Activated CD4-positive, alpha-beta T cell treated with anti-CD3 and anti-CD28 coated beads for 48 hours (primary cell): ENCODE data around the gene HMCN1.
"Not testable (repeated sequence)": the region's sequence is repeated elsewhere in the genome, so short reads cannot be mapped to it uniquely, and the experiment has no call there.

ENCODE experiments used
- DNase-seq: peaks from one replicate; pipeline ENCODE4 v3.0.0-alpha.2; 2020

HMCN1 gene

GRCh38 chr1:186164773-186165172 is 430.6 kb downstream of the HMCN1 start:
- no peak for DNase-seq

GRCh38 chr1:186165303-186165702 is 431.1 kb downstream of the HMCN1 start:
- DNase-seq = no peak

- DNase-seq = no peak
These were observed 433.0 kb downstream of the HMCN1 start for GRCh38 chr1:186167096-186167668.

GRCh38 chr1:186175588-186175987 is 441.4 kb downstream of the HMCN1 start:
- DNase-seq = no peak

- DNase-seq = no peak
These were observed 444.3 kb downstream of the HMCN1 start for GRCh38 chr1:186178426-186179043.

GRCh38 chr1:186179231-186179630 is 445.0 kb downstream of the HMCN1 start:
- no peak for DNase-seq

GRCh38 chr1:186183219-186183618 is 449.0 kb downstream of the HMCN1 start:
- DNase-seq = peak; percentile 64

GRCh38 chr1:186183970-186184628 is 449.9 kb downstream of the HMCN1 start:
- DNase-seq = no peak

GRCh38 chr1:186186251-186186650 is 452.1 kb downstream of the HMCN1 start:
- DNase-seq = not testable (repeated sequence)

GRCh38 chr1:186187601-186188000 is 453.4 kb downstream of the HMCN1 start:
- peak; percentile 14 for DNase-seq

GRCh38 chr1:186188004-186188539 is 453.9 kb downstream of the HMCN1 start:
- DNase-seq = peak; percentile 19

GRCh38 chr1:186188736-186189135 is 454.5 kb downstream of the HMCN1 start:
- DNase-seq = no peak

- DNase-seq = no peak
These were observed 455.0 kb downstream of the HMCN1 start for GRCh38 chr1:186189156-186189555.

- DNase-seq = no peak
These were observed 457.3 kb downstream of the HMCN1 start for GRCh38 chr1:186191511-186191910.

GRCh38 chr1:186193224-186193623 is 459.0 kb downstream of the HMCN1 start:
- no peak for DNase-seq

- DNase-seq = no peak
These were observed 460.0 kb downstream of the HMCN1 start for GRCh38 chr1:186194107-186194756.

GRCh38 chr1:186195377-186195931 is 461.3 kb downstream of the HMCN1 start:
- DNase-seq = no peak

GRCh38 chr1:186202271-186202764 is 468.1 kb downstream of the HMCN1 start:
- no peak for DNase-seq

GRCh38 chr1:186202776-186203175 is 468.6 kb downstream of the HMCN1 start:
- DNase-seq = no peak

- DNase-seq = no peak
These were observed 471.9 kb downstream of the HMCN1 start for GRCh38 chr1:186206048-186206570.

GRCh38 chr1:186207391-186208085 is 473.3 kb downstream of the HMCN1 start:
- DNase-seq = no peak
